Measurements from ENCODE around the gene TXNL4A. TPM values are rescaled to one million over a fixed set of nuclear protein-coding genes. Genes with fewer than 3 reads are reported as not detected.

TXNL4A gene
- total RNA-seq, 4 donors from 2014 or later: 14.0 to 44.5 (median 19.4) TPM

GRCh38 chr18:79942211-79942610 lies 46.2 kb downstream of the TXNL4A start:
- Histone ChIP-seq H3K27me3 (no peaks in the 10 kb centered on the region), H3K4me1 (peaks cover 0 to 26% (median 0%) of the 10 kb centered on the region in 4 donors), H3K4me3 (no peak overlapping the region), H3K36me3 (peaks cover 0 to 27% (median 0%) of the 10 kb centered on the region in 3 donors), H3K9me3 (no peaks in the 10 kb centered on the region), H3K27ac (no peak overlapping the region)
- TF ChIP-seq CTCF (IDR thresholded peaks at IDR 0.05) (no peak), POLR2A (IDR thresholded peaks at IDR 0.05) (no peak)
- DNase-seq: peak in 1 of 3 donors; percentile 25

- H3K27ac ChIP-seq: no peak overlapping the region
- DNase-seq: peak in 2 of 3 donors; percentile 8 to 28
- H3K4me1 ChIP-seq: peaks cover 0 to 26% (median 0%) of the 10 kb centered on the region in 4 donors
- no peak for TF ChIP-seq CTCF (IDR thresholded peaks at IDR 0.05)
- TF ChIP-seq POLR2A (IDR thresholded peaks at IDR 0.05): no peak
- no peaks in the 10 kb centered on the region for H3K27me3 ChIP-seq
- no peak overlapping the region for H3K4me3 ChIP-seq
- peaks cover 0 to 27% (median 0%) of the 10 kb centered on the region in 3 donors for H3K36me3 ChIP-seq
- no peaks in the 10 kb centered on the region for H3K9me3 ChIP-seq
Observed at GRCh38 chr18:79941473-79942119, 46.8 kb downstream of the TXNL4A start.

- Histone ChIP-seq H3K27ac (no peak overlapping the region), H3K9me3 (no peaks in the 10 kb centered on the region), H3K27me3 (no peaks in the 10 kb centered on the region), H3K36me3 (peaks cover 0 to 29% (median 0%) of the 10 kb centered on the region in 3 donors), H3K4me3 (no peak overlapping the region), H3K4me1 (peaks cover 0 to 26% (median 0%) of the 10 kb centered on the region in 4 donors)
- DNase-seq: peak in 2 of 3 donors; percentile 32 to 40
- TF ChIP-seq POLR2A (IDR thresholded peaks at IDR 0.05) (no peak), CTCF (IDR thresholded peaks at IDR 0.05) (no peak)
Observed at GRCh38 chr18:79940814-79941472, 47.4 kb downstream of the TXNL4A start.

- Histone ChIP-seq H3K36me3 (peaks cover 0 to 36% (median 0%) of the 10 kb centered on the region in 3 donors), H3K27me3 (no peaks in the 10 kb centered on the region), H3K9me3 (peaks cover 0 to 4% (median 0%) of the 10 kb centered on the region in 4 donors), H3K4me1 (peaks cover 0 to 29% (median 0%) of the 10 kb centered on the region in 4 donors), H3K27ac (no peak overlapping the region), H3K4me3 (no peak overlapping the region)
- peak in 2 of 3 donors; percentile 24 to 39 for DNase-seq
- TF ChIP-seq POLR2A (IDR thresholded peaks at IDR 0.05) (no peak), CTCF (IDR thresholded peaks at IDR 0.05) (no peak)
Observed at GRCh38 chr18:79940126-79940813, 48.1 kb downstream of the TXNL4A start.

- no peak overlapping the region for H3K27ac ChIP-seq
- peaks cover 0 to 39% (median 0%) of the 10 kb centered on the region in 3 donors for H3K36me3 ChIP-seq
- no peak overlapping the region for H3K4me3 ChIP-seq
- no peak for DNase-seq
- peaks cover 0 to 31% (median 0%) of the 10 kb centered on the region in 4 donors for H3K4me1 ChIP-seq
- peaks cover 0 to 4% (median 0%) of the 10 kb centered on the region in 4 donors for H3K9me3 ChIP-seq
- H3K27me3 ChIP-seq: no peaks in the 10 kb centered on the region
- TF ChIP-seq POLR2A (IDR thresholded peaks at IDR 0.05) (no peak), CTCF (IDR thresholded peaks at IDR 0.05) (no peak)
Observed at GRCh38 chr18:79939096-79939495, 49.3 kb downstream of the TXNL4A start.
